HFFc6 (cell line): Measurements from ENCODE around the gene CLIP1. TPM values are rescaled to one million over a fixed set of nuclear protein-coding genes. Genes with fewer than 3 reads are reported as not detected.

Experiments used
- DNase-seq: peaks from one replicate; pipeline ENCODE4 v3.0.0-alpha.2; 2018
- H3K27ac Mint-ChIP-seq: 2 replicates; pipeline ENCODE4 v1.8.0; 2020; ENCODE audit warnings: mild to moderate bottlenecking, mixed read lengths
- H3K27me3 Mint-ChIP-seq: 2 replicates; pipeline ENCODE4 v1.8.0; 2021; ENCODE audit warnings: mild to moderate bottlenecking, moderate library complexity, mixed read lengths; ENCODE audit not compliant: insufficient read depth
- H3K36me3 Mint-ChIP-seq: 2 replicates; pipeline ENCODE4 v1.8.0; 2021; ENCODE audit warnings: low read depth, mixed read lengths
- H3K4me1 Mint-ChIP-seq: 2 replicates; pipeline ENCODE4 v1.8.0; 2020; ENCODE audit warnings: low read depth, mixed read lengths
- H3K4me3 Mint-ChIP-seq: 2 replicates; pipeline ENCODE4 v1.8.0; 2020; ENCODE audit warnings: mild to moderate bottlenecking, moderate library complexity, mixed read lengths
- H3K9me3 Mint-ChIP-seq: 2 replicates; pipeline ENCODE4 v1.8.0; 2020; ENCODE audit warnings: mild to moderate bottlenecking, mixed read lengths
- CTCF ChIP-seq: fragments of 200-600 bp; sonication (generic); IDR thresholded peaks from 2 replicates; pipeline ENCODE4 v1.5.0; 2021; ENCODE audit warnings: antibody characterized with exemption, mild to moderate bottlenecking
- total RNA-seq, 6 experiments: library from RNA; stranded (reverse); fragmentation: NEBNext Ultra II Directional; extraction: Animal tissue kit (Norgen Biotek cat#: 25700); gene quantifications; 2 replicates in 1 of 6; 3 replicates in 5 of 6; pipeline ENCODE4 v1.2.3, GENCODE V29; 2021

Gene CLIP1
- total RNA-seq, 6 experiments from 2014 or later = 62.5 to 71.9 (median 69.1) TPM

- peaks cover 38% of the 10 kb centered on the region for H3K4me1 Mint-ChIP-seq
- H3K36me3 Mint-ChIP-seq = peaks cover 10% of the 10 kb centered on the region; the same call in 1 of the 2 replicates
- no peak for TF ChIP-seq CTCF
- DNase-seq = peak; percentile 9
- peak overlapping the region; percentile 42 for H3K27ac Mint-ChIP-seq
- no peak overlapping the region for H3K4me3 Mint-ChIP-seq
- peaks cover 3% of the 10 kb centered on the region; the same call in 1 of the 2 replicates for H3K27me3 Mint-ChIP-seq
- H3K9me3 Mint-ChIP-seq = no peaks in the 10 kb centered on the region
These were observed 112.8 kb downstream of the CLIP1 start for GRCh38 chr12:122309564-122310121.

- no peak for TF ChIP-seq CTCF
- Mint-ChIP-seq H3K36me3 (peaks cover 9% of the 10 kb centered on the region; the same call in 1 of the 2 replicates), H3K27ac (peak overlapping the region; percentile 32), H3K9me3 (no peaks in the 10 kb centered on the region), H3K4me3 (no peak overlapping the region), H3K4me1 (peaks cover 38% of the 10 kb centered on the region), H3K27me3 (peaks cover 3% of the 10 kb centered on the region; the same call in 1 of the 2 replicates)
- DNase-seq = peak; percentile 57
These were observed 113.7 kb downstream of the CLIP1 start for GRCh38 chr12:122308811-122309210.

GRCh38 chr12:122306407-122306806 is 116.1 kb downstream of the CLIP1 start:
- H3K27ac Mint-ChIP-seq = no peak overlapping the region
- peaks cover 9% of the 10 kb centered on the region; the same call in 1 of the 2 replicates for H3K36me3 Mint-ChIP-seq
- peaks cover 3% of the 10 kb centered on the region; the same call in 1 of the 2 replicates for H3K27me3 Mint-ChIP-seq
- H3K4me1 Mint-ChIP-seq = peaks cover 38% of the 10 kb centered on the region
- TF ChIP-seq CTCF = no peak; the same call in 1 of the 2 replicates
- no peaks in the 10 kb centered on the region for H3K9me3 Mint-ChIP-seq
- no peak overlapping the region for H3K4me3 Mint-ChIP-seq
- DNase-seq = no peak

GRCh38 chr12:122304924-122305323 is 117.5 kb downstream of the CLIP1 start:
- peak; percentile 37 for DNase-seq
- no peak overlapping the region; the same call in 1 of the 2 replicates for H3K27ac Mint-ChIP-seq
- no peaks in the 10 kb centered on the region for H3K9me3 Mint-ChIP-seq
- H3K4me1 Mint-ChIP-seq = peaks cover 27% of the 10 kb centered on the region
- no peak overlapping the region for H3K4me3 Mint-ChIP-seq
- no peak for TF ChIP-seq CTCF
- H3K27me3 Mint-ChIP-seq = peaks cover 3% of the 10 kb centered on the region; the same call in 1 of the 2 replicates
- peaks cover 14% of the 10 kb centered on the region; the same call in 1 of the 2 replicates for H3K36me3 Mint-ChIP-seq

GRCh38 chr12:122303068-122303467 is 119.4 kb downstream of the CLIP1 start:
- Mint-ChIP-seq H3K4me3 (no peak overlapping the region), H3K4me1 (peaks cover 9% of the 10 kb centered on the region), H3K27me3 (peaks cover 6% of the 10 kb centered on the region), H3K36me3 (peaks cover 6% of the 10 kb centered on the region; the same call in 1 of the 2 replicates), H3K9me3 (no peaks in the 10 kb centered on the region), H3K27ac (peak overlapping the region; percentile 4; the same call in 1 of the 2 replicates)
- DNase-seq = no peak
- TF ChIP-seq CTCF = no peak
